K562 (cell line): ENCODE results near the gene MGAM2. TPM values are rescaled to one million over a fixed set of nuclear protein-coding genes. Genes with fewer than 3 reads are reported as not detected.

ENCODE experiments used
- ATAC-seq: fragments of 200-7000 bp; cut with Tn5 transposase; 3 replicates; pipeline ENCODE4 v1.9.1; 2020; ENCODE audit warnings: moderate library complexity
- BruUV-seq: library from RNA; stranded (reverse); fragments of 400-500 nt; replicated peaks from 2 replicates; lab custom pipeline; 2021; lab: Mats Ljungman, UMichigan
- CTCF ChIA-PET: fragments of 300-600 bp; formaldehyde crosslinking; extraction: SDS; loops from one replicate; lab custom pipeline; 2021; ENCODE audit warnings: low intra/inter-chr PET ratio; lab: Yijun Ruan, JAX
- POLR2A ChIA-PET: fragments of 300-600, 350-650 bp; sonication (Branson Sonifier 250); formaldehyde crosslinking; extraction: SDS; loops from one replicate; lab custom pipeline; 2021; ENCODE audit warnings: antibody characterized with exemption, inconsistent platforms; lab: Yijun Ruan, JAX
- DNase-seq, 4 experiments: peaks; one replicate each; pipeline versions ENCODE4 v3.0.0 to v3.0.0-alpha.2; 2011 to 2018; ENCODE audit warnings: low spot score in 3 of 4, mixed read lengths in 3 of 4; ENCODE audit errors: extremely low read depth in 1 of 4
- FAIRE-seq: peaks from 2 replicates; lab custom pipeline; 2011; peaks lifted over from hg19 to GRCh38; lab: Jason Lieb, UNC
- H2AFZ ChIP-seq: 2 replicates; pipeline ENCODE4 v1.6.0; 2011; ENCODE audit warnings: low read depth, low read length, control low read depth, inconsistent platforms
- H3K27ac ChIP-seq: fragments of 200-600 bp; 3 replicates; pipeline ENCODE4 v1.8.0; 2011; ENCODE audit warnings: low read depth, mild to moderate bottlenecking, control low read depth, inconsistent platforms, low read length, moderate library complexity, mixed read lengths; ENCODE audit errors: extremely low read depth
- H3K27me3 ChIP-seq, 2 experiments: fragments of 300-600 bp in 1 of 2; 2 replicates in 1 of 2; 3 replicates in 1 of 2; pipeline versions ENCODE4 v1.6.0 to v1.8.0; 2011; ENCODE audit warnings: inconsistent platforms in 2 of 2, low read length in 2 of 2, mild to moderate bottlenecking in 1 of 2, mixed read lengths in 1 of 2, moderate library complexity in 1 of 2; ENCODE audit not compliant: control insufficient read depth in 2 of 2, insufficient read depth in 2 of 2
- H3K36me3 ChIP-seq: fragments of 300-600 bp; 3 replicates; pipeline ENCODE4 v1.8.0; 2011; ENCODE audit warnings: mild to moderate bottlenecking, low read length, inconsistent platforms; ENCODE audit not compliant: control insufficient read depth, insufficient read depth
- H3K4me1 ChIP-seq, 2 experiments: fragments of 200-600 bp in 1 of 2; replicated peaks in 1 of 2; 2 replicates in 1 of 2; 3 replicates in 1 of 2; pipeline versions ENCODE4 v1.5.1 to v1.8.0; 2011; ENCODE audit warnings: inconsistent platforms in 2 of 2, low read length in 2 of 2, mild to moderate bottlenecking in 1 of 2, mixed read lengths in 1 of 2, moderate library complexity in 1 of 2; ENCODE audit not compliant: control insufficient read depth in 2 of 2, insufficient read depth in 2 of 2
- H3K4me2 ChIP-seq: 2 replicates; pipeline ENCODE4 v1.6.1; 2011; ENCODE audit warnings: low read length, control low read depth, inconsistent platforms, mixed read lengths; ENCODE audit not compliant: insufficient read depth
- H3K4me3 ChIP-seq: fragments of 200-600 bp; sonication (generic), shearing (Covaris generic); 2 replicates; pipeline ENCODE4 v1.5.1; 2016; ENCODE audit warnings: control low read depth, inconsistent platforms
- H3K79me2 ChIP-seq: fragments of 200-600 bp; 3 replicates; pipeline ENCODE4 v1.8.0; 2011; ENCODE audit warnings: low read length, inconsistent platforms; ENCODE audit not compliant: control insufficient read depth, insufficient read depth
- H3K9ac ChIP-seq, 2 experiments: 2 replicates each; pipeline versions ENCODE4 v1.6.0 to v1.6.1; 2011; ENCODE audit warnings: low read depth in 2 of 2, low read length in 2 of 2, control low read depth in 1 of 2, inconsistent platforms in 1 of 2, mild to moderate bottlenecking in 1 of 2, mixed read lengths in 1 of 2; ENCODE audit not compliant: insufficient read depth in 1 of 2
- H3K9me1 ChIP-seq: one replicate; pipeline ENCODE4 v1.6.0; 2011; ENCODE audit warnings: inconsistent platforms, mild to moderate bottlenecking, low read length, moderate library complexity; ENCODE audit not compliant: control insufficient read depth, insufficient read depth
- H3K9me3 ChIP-seq: replicated peaks from 2 replicates; pipeline ENCODE4 v1.5.1; 2011; ENCODE audit warnings: low read depth, low read length, inconsistent platforms; ENCODE audit not compliant: control insufficient read depth, insufficient read depth
- H4K20me1 ChIP-seq: replicated peaks from 2 replicates; pipeline ENCODE4 v1.6.1; 2011; ENCODE audit warnings: low read length, inconsistent platforms, mixed read lengths; ENCODE audit not compliant: control insufficient read depth, insufficient read depth
- CBX5 ChIP-seq: IDR thresholded peaks from 2 replicates; pipeline ENCODE4 v1.6.1; 2014; ENCODE audit warnings: low read depth, borderline replicate concordance
- CHD4 ChIP-seq: fragments of 200-600 bp; sonication (generic); IDR thresholded peaks from 3 replicates; pipeline ENCODE4 v1.6.1; 2012; ENCODE audit warnings: low read depth, mild to moderate bottlenecking, mixed read lengths, low read length, inconsistent platforms; ENCODE audit not compliant: insufficient read depth, insufficient replicate concordance, poor library complexity, severe bottlenecking
- COPS2 ChIP-seq: fragments of 450-650 bp; conservative IDR thresholded peaks from 2 replicates; pipeline ENCODE4 v1.6.1; 2016; ENCODE audit warnings: mild to moderate bottlenecking, moderate library complexity
- DNMT1 ChIP-seq: fragments of 450-650 bp; IDR thresholded peaks from 2 replicates; pipeline ENCODE4 v1.6.1; 2016; ENCODE audit warnings: antibody characterized with exemption, mild to moderate bottlenecking
- IRF1 ChIP-seq: sonication (generic); formaldehyde crosslinking; IDR thresholded peaks from 2 replicates; pipeline ENCODE4 v1.8.0; 2022; ENCODE audit warnings: missing genetic modification reagents, mild to moderate bottlenecking, borderline replicate concordance
- MCM3 ChIP-seq: fragments of 450-650 bp; IDR thresholded peaks from 2 replicates; pipeline ENCODE4 v1.6.1; 2016
- RBFOX2 ChIP-seq: fragments of 200-400 bp; formaldehyde crosslinking; IDR thresholded peaks from 2 replicates; pipeline ENCODE4 v1.6.1; 2017; ENCODE audit warnings: low read depth, mild to moderate bottlenecking, low read length, moderate library complexity
- STAT5B ChIP-seq: fragments of 250-450 bp; sonication (Bioruptor Pico); IDR thresholded peaks from 2 replicates; pipeline ENCODE4 v1.8.0; 2021; ENCODE audit warnings: mild to moderate bottlenecking, inconsistent platforms
- TBL1XR1 ChIP-seq, 2 experiments: IDR thresholded peaks; 2 replicates each; pipeline ENCODE4 v1.6.1; 2012; ENCODE audit warnings: improper control_type of control experiment in 2 of 2, low read length in 2 of 2, mild to moderate bottlenecking in 1 of 2
- ZHX1 ChIP-seq: fragments of 150-350 bp; conservative IDR thresholded peaks from 2 replicates; pipeline ENCODE4 v1.6.1; 2014; ENCODE audit warnings: low read length
- ZNF695 ChIP-seq: fragments of 450-650 bp; formaldehyde crosslinking; IDR thresholded peaks from 2 replicates; pipeline ENCODE4 v1.4.0; 2020; ENCODE audit warnings: mild to moderate bottlenecking, moderate library complexity
- ZNF780A ChIP-seq: fragments of 250-450 bp; sonication (Bioruptor Pico); IDR thresholded peaks from 2 replicates; pipeline ENCODE4 v1.5.0; 2021; ENCODE audit warnings: mild to moderate bottlenecking
- WGBS: fragments of 100-300 bp; shearing (Covaris generic); methylation state at CpG from one replicate; pipeline ENCODE4 v1.1.6; 2016; ENCODE audit warnings: low coverage, mixed read lengths; ENCODE audit not compliant: insufficient coverage; ENCODE audit errors: missing lambda C conversion rate; 5-methylcytosine and 5-hydroxymethylcytosine counted together
- in situ Hi-C: fragments of 300-500 bp; cut with MboI; formaldehyde crosslinking; loops from 4 replicates; pipeline ENCODE4 v1.15.0; 2018; ENCODE audit warnings: inconsistent platforms, mixed read lengths
- intact Hi-C: fragments of 100-400 bp; cut with micrococcal nuclease; formaldehyde crosslinking; loops from 2 replicates; pipeline ENCODE4 v1.14.2; 2022
- polyA plus RNA-seq, 8 experiments: library from polyadenylated mRNA; depleted of rRNA in 4 of 8; stranded (reverse) in 5 of 8; unstranded in 3 of 8; fragments of >200 nt; fragmentation: Nextera tagmentation in 2 of 8; fragmentation: Illumina TruSeq in 1 of 8; extraction: Ambion mirVana in 2 of 8; extraction: Trizol in 1 of 8; gene quantifications; 2 replicates each; pipeline versions ENCODE4 v1.2.1 to v1.2.3, GENCODE V29; 2011 to 2014; ENCODE audit warnings: inconsistent platforms in 1 of 8, missing spikeins in 1 of 8
- total RNA-seq, 7 experiments: library from RNA; depleted of rRNA in 6 of 7; stranded (reverse); fragments of >200 nt in 6 of 7; fragmentation: Illumina TruSeq in 2 of 7; extraction: Trizol in 2 of 7; gene quantifications; 2 replicates each; pipeline versions ENCODE4 v1.2.1 to v1.2.3, GENCODE V29; 2011 to 2021; ENCODE audit warnings: low replicate concordance in 1 of 7
- TF ChIP-seq, protein P1 (sequence below), 2 experiments: fragments of 450-650 bp; IDR thresholded peaks; 2 replicates each; pipeline ENCODE4 v1.6.1; 2016

Gene MGAM2
- total and polyA plus RNA-seq, 9 of the 15 experiments (the other 6 are each of a cell fraction or from before 2014, with no cell fraction given): 0.03 TPM; not detected in 8

DNA sequence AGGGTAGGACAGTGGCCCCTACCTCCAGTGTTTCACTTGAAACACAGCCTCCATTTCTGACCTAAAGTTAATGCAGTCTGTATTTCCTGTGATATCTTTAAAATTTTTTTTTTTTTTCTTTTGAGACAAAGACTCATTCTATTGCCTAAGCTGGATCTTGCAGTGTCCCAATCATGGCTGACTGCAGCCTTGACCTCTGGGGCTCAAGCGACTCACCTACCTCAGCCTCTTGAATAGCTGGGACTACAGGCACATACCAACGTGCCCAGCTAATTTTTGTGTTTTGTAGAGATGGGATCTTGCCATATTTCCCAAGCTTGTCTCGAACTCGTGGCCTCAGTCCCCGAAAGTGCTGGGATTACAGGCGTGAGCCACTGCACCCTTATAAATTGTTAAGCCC lies 16.7 kb upstream of the MGAM2 start:
- ChIA-PET CTCF (no interaction called here), POLR2A (interaction anchor here (0.6 kb wide), 1 partner anchor 321 kb away, joined by 3 read pairs; no protein-coding TSS in a partner anchor)
- Histone ChIP-seq H3K9me1 (no peaks in the 10 kb centered on the region), H3K9ac (no peak overlapping the region), H3K36me3 (no peaks in the 10 kb centered on the region), H2AFZ (no peak overlapping the region), H3K27me3 (no peaks in the 10 kb centered on the region), H3K9me3 (no peaks in the 10 kb centered on the region), H3K4me2 (no peak overlapping the region), H3K4me1 (no peaks in the 10 kb centered on the region), H3K79me2 (no peaks in the 10 kb centered on the region), H4K20me1 (no peaks in the 10 kb centered on the region), H3K27ac (no peak overlapping the region), H3K4me3 (no peak overlapping the region)
- TF ChIP-seq DNMT1 (no peak), ZNF780A (CRISPR knock-in tag) (no peak), ZNF695 (CRISPR knock-in tag) (no peak), COPS2 (no peak), ZHX1 (no peak), CBX5 (no peak), IRF1 (CRISPR knock-in tag) (no peak), TBL1XR1 (IDR thresholded peaks at IDR 0.05; ENCODE audit: low read length in 2 of 2) (no peak), MCM3 (no peak), STAT5B (CRISPR knock-in tag) (no peak), RBFOX2 (no peak), CHD4 (no peak)
- TF ChIP-seq, protein P1, sequence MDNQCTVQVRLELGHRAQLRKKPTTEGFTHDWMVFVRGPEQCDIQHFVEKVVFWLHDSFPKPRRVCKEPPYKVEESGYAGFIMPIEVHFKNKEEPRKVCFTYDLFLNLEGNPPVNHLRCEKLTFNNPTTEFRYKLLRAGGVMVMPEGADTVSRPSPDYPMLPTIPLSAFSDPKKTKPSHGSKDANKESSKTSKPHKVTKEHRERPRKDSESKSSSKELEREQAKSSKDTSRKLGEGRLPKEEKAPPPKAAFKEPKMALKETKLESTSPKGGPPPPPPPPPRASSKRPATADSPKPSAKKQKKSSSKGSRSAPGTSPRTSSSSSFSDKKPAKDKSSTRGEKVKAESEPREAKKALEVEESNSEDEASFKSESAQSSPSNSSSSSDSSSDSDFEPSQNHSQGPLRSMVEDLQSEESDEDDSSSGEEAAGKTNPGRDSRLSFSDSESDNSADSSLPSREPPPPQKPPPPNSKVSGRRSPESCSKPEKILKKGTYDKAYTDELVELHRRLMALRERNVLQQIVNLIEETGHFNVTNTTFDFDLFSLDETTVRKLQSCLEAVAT (IDR thresholded peaks at IDR 0.05): no peak
- intact Hi-C loops (no loop called here), in situ Hi-C loops (no loop called here)
- FAIRE-seq (no peak), ATAC-seq (no peak), DNase-seq (no peak)
- 0% methylated on average over 6 of the region's 6 CpGs for WGBS
- no TSS peak for BruUV-seq
